RPMI7951 (cell line): ENCODE measurements around the gene WDR6. TPM values are rescaled to one million over a fixed set of nuclear protein-coding genes. Genes with fewer than 3 reads are reported as not detected.

Experiments used
- DNase-seq: peaks from one replicate; pipeline ENCODE4 v3.0.0-alpha.2; 2012; ENCODE audit warnings: low read depth
- total RNA-seq: library from RNA; depleted of rRNA; stranded (reverse); fragments of >200 nt; shearing (Covaris generic); gene quantifications from 2 replicates; pipeline ENCODE4 v1.2.3, GENCODE V29; 2014; rRNA removed

Gene WDR6
- total RNA-seq, 1 experiment from 2014 or later, result 49.5 TPM

DNA sequence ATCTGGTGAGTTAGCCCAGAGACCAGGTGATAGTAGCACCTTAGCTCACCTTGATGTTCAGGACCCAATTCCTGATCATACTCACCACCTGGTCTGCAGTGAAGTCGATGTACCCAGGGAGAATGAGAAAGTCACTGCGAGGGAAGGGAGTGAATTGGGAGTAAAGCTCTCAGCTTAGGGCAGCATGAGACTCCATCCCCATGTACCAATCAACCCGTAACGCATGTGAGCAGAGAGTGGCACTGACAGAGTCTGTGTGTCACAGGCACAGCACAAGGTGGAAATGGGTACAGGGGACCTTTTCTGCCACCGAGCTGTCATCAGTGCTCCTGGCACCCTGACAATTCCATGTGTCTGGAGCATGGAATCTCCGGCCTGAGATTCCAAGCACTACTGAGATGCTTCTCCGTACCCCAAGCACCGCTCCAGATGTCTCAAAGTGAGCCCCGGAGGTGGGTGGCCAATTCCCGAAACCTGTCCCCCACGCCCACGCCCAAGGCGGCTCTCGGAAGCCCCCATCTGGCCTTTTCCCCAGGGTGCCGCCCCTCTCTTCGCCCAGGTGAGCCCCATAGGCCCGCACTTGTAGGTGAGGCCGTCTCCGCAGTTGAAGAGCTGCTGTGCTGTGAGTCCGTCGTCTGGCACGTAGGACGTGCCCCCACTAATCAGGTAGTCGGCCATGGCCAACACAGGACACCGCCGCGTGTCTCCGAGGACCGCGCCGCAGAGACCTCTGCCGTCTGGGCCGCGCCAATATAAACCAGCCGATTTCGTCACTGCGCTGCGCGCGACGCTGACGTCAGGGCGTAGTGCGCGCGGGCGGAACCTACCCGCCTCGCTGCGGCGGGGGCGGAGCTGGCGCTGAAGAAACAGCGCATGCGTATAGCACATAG is 21.7 kb downstream of the WDR6 start, which contains the start of gene IMPDH2:
Gene IMPDH2 (minus strand): TSS at position 726 of the 890 bp plus-strand sequence. CDS start 48 bp downstream, at position 678.
- peak; percentile 90 for DNase-seq

DNA sequence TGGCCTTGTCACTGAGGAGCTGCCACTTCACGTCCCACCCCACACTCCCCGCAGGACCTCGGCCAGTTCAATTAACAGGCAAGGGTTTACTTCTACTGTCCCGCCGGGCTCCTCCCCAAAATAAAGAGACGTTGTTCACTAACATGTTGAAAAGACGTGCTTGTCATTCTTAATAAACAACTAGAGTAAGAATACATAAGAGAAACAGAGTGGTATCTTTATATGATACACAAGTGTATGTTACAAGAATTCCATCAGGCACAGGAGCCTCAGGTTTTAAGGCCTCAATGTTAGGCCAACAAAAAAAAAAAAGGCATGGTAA is 22.3 kb downstream of the WDR6 start:
- DNase-seq, result no peak

DNA sequence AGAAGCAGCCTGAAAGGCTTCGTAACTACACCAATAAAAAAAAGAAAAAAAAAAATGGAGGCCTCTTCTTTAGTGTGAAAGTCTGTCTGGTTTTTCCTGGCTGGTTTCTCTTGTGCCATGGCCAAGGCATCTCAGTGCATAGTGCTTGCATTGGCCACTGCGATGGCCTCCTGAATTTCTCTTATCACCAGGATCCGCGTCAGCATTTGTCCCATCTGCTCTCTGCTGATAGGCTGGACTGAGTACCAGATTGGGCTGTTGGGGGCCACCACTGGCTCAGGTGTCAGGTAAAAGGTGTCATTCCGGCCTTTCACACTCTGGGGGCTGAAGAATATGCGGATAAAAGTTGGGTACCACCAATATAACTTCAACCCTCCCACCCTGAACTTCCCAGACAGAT is 23.1 kb downstream of the WDR6 start:
- no peak for DNase-seq

DNA sequence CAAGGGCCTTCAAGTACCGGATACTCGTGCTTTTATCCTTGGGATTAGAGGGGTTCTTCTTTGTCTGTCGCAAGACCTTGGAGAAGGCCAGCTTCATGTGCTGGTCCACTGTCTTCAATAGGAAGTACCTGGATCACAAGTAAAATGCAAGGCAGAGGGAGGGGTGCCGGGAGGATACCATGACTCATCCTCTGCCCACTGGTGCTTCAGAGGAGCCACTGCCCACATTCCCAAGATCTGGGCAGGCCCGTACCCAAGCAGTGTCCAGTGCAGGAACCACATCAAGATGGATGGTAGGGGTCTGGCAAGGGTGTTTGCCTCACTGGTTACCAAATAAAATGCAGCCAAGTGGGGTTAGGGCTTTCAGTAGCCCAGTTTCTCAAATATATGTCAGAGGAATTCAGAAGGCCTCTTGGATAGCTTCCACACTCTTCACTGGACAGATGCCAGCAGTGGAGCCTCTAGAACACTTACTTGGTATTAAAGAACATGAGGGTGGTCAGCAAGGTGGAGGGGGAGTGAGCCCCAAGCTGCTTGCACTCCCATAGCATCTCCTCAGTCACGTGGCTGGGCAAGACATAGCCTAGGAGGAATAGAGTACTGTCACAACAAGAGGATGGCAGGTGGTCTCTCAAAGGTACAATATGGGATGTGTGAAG is 25.6 kb downstream of the WDR6 start:
- DNase-seq, result no peak

DNA sequence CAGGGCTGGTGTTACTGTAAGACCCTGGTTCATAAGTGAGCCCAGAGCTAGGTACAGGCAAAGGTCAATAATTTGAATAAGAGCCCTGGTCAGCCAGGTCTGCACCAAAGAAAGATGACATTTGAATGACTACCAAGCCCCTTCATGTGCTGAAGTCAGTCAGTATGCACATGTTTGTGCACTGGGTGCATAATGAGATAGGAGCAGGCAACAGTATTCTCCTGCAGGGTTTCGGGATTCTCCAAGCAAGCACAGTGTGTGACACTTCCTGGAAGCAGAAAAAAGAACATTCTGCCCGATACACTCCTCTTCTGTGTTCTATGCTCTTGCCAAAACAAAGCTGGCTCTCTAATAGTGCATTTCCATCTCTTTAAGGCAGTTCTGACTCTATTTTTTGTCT is 27.5 kb downstream of the WDR6 start:
- DNase-seq, result no peak

DNA sequence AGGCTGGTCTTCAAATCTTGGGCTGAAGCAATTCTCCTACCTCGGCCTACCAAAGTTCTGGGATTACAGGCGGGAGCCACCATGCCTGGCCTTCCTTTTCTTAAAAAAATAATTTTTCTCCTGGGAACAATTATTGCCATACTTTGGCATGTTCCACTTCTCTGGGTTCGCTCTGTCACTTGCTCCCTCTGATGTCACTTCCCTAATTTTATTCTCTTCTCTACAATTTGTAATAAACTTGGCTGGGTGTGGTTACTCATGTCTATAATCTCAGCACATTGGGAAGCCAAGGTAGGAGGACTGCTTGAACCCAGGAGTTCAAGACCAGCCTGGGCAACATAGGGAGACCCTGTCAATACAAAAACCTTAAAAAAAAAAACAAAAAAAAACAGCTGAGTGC is 28.1 kb downstream of the WDR6 start:
- DNase-seq, result no peak

DNA sequence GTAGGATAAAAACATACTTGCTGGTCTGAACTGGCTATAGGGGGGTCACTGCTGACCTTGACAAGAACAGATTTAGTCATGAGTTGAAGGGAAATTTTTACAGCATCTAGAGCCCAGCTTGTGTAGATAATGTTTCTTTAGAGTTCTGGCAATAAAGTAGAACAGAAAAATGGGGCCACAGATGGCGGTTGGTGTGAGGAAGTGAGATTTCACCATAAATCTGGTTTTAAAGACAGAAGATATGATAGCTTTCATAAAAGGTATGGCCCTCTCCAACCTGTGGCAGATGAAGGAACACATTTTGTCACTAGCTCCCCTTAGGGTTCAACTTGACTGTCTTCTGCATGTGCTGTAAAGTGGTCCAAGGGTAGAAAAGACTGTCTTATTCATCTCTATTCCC is 46.4 kb downstream of the WDR6 start:
- no peak for DNase-seq

DNA sequence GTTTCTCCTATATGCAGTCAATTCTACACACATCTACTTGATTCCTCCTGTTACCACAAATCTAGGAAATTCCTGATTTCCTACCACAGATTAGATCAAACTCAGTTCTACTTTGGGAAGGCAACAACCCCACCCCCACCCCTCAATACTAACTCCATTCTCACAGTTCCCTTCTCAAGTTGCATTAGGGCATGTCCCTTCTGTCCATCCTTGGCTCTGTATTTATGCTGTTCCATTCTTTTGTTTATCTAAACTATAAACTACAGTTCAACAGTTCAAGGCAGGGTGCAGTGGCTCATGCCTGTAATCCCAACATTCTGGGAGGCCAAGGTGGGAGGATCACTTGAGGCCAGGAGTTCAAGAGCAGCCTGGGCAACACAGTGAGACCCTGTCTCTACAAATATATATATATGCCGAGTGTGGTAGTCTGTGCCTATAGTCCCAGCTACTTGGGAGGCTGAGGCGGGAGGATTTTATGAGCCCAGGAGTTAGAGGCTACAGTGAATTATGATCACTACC is 47.2 kb downstream of the WDR6 start:
- no peak for DNase-seq

DNA sequence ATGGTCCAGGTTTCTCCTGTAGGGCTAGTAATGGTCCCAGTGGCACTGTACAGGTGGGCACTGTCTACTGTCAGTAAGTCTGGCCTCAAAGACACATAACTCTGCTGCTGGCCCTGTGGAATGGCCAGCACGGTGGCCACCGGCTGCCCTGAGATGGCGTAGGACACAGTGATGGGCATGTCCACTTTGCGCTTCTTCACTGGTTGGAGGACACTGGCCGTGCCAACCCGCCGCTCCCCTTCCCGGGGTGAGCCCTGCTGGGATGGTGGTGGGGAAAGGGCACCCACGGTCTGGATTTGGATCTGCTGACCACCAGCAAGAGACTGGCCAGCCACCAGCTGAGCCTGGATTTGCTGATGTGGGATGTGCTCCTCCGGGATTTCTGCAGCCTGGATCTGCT is 50.1 kb downstream of the WDR6 start:
- DNase-seq, result no peak

DNA sequence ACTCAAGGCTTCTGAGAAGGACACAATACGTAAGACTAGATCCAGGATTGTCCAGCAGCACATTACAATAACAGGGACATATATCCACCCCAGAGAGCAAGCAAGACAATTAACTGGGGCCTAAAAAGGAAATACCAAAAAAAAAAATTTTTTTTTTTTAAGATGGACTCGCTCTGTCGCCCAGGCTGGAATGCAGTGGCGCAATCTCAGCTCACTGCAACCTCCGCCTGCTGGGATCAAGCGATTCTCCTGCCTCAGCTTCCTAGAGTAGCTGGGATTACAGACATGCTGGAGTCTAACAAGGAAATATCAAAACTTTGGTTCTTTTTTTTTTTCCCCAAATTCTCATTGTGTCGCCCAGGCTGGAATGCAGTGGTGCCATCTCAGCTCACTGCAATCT is 50.8 kb downstream of the WDR6 start:
- DNase-seq, result no peak

Other genes with a start within 250 kb of the WDR6 start
- 35.8 and 38.7 TPM in 2 replicates for gene PRKAR2A, start 159.5 kb upstream of the WDR6 start, total RNA-seq
- gene SLC25A20, start 108.5 kb upstream of the WDR6 start, total RNA-seq, result 19.4 and 25.6 TPM in 2 replicates
- gene ARIH2, start 88.5 kb upstream of the WDR6 start, total RNA-seq, result 74.0 and 81.8 TPM in 2 replicates
- 3.3 and 4.0 TPM in 2 replicates for gene P4HTM, start 17.1 kb upstream of the WDR6 start, total RNA-seq
- 46.4 and 54.9 TPM in 2 replicates for gene DALRD3, start 11.2 kb downstream of the WDR6 start, total RNA-seq
- 260 and 301 TPM in 2 replicates for gene NDUFAF3, start 14.7 kb downstream of the WDR6 start, total RNA-seq
- gene IMPDH2, start 22.0 kb downstream of the WDR6 start, total RNA-seq, result 305 and 426 TPM in 2 replicates
- gene QRICH1, start 86.7 kb downstream of the WDR6 start, total RNA-seq, result 121 and 124 TPM in 2 replicates
- gene QARS1, start 97.4 kb downstream of the WDR6 start, total RNA-seq, result 244 and 314 TPM in 2 replicates
- gene USP19, start 113.4 kb downstream of the WDR6 start, total RNA-seq, result 29.1 and 42.4 TPM in 2 replicates
- 209 and 244 TPM in 2 replicates for gene LAMB2, start 125.7 kb downstream of the WDR6 start, total RNA-seq
- 26.0 and 32.8 TPM in 2 replicates for gene CCDC71, start 158.9 kb downstream of the WDR6 start, total RNA-seq
- 28.1 and 28.7 TPM in 2 replicates for gene KLHDC8B, start 164.2 kb downstream of the WDR6 start, total RNA-seq